T1000 (cell line): Measurements from ENCODE around the gene MPPE1.

Experiments used
- DNase-seq: peaks from one replicate; lab custom pipeline; 2025; ENCODE audit warnings: mixed read lengths; lab: John Stamatoyannopoulos, UW

MPPE1 gene

GRCh38 chr18:11884396-11885030 is 23.6 kb downstream of the MPPE1 start:
- no peak for DNase-seq

- no peak for DNase-seq
These were observed 25.0 kb downstream of the MPPE1 start for GRCh38 chr18:11883153-11883552.

- no peak for DNase-seq
These were observed 25.5 kb downstream of the MPPE1 start for GRCh38 chr18:11882636-11883035.

GRCh38 chr18:11880586-11881304 is 27.4 kb downstream of the MPPE1 start:
- DNase-seq = no peak

- DNase-seq = no peak
These were observed 30.5 kb downstream of the MPPE1 start for GRCh38 chr18:11877497-11878135.

- no peak for DNase-seq
These were observed 33.4 kb downstream of the MPPE1 start for GRCh38 chr18:11874676-11875075.

- DNase-seq = no peak
These were observed 34.3 kb downstream of the MPPE1 start for GRCh38 chr18:11873670-11874340.

- no peak for DNase-seq
These were observed 35.5 kb downstream of the MPPE1 start for GRCh38 chr18:11872479-11873136.

- DNase-seq = no peak
These were observed 36.6 kb downstream of the MPPE1 start for GRCh38 chr18:11871501-11871900.

GRCh38 chr18:11868230-11868629 is 39.9 kb downstream of the MPPE1 start:
- no peak for DNase-seq

GRCh38 chr18:11866764-11867163 is 41.4 kb downstream of the MPPE1 start:
- no peak for DNase-seq

- no peak for DNase-seq
These were observed 41.8 kb downstream of the MPPE1 start for GRCh38 chr18:11866329-11866728.

GRCh38 chr18:11865071-11865470 is 43.0 kb downstream of the MPPE1 start:
- DNase-seq = no peak

- DNase-seq = no peak
These were observed 43.6 kb downstream of the MPPE1 start for GRCh38 chr18:11864471-11864870.

GRCh38 chr18:11862468-11863137 is 45.5 kb downstream of the MPPE1 start:
- DNase-seq = no peak

GRCh38 chr18:11861583-11862288 is 46.4 kb downstream of the MPPE1 start:
- no peak for DNase-seq

GRCh38 chr18:11860594-11861450 is 47.3 kb downstream of the MPPE1 start:
- no peak for DNase-seq

GRCh38 chr18:11859903-11860407 is 48.2 kb downstream of the MPPE1 start:
- DNase-seq = no peak

- no peak for DNase-seq
These were observed 48.8 kb downstream of the MPPE1 start for GRCh38 chr18:11859282-11859830.
